ENCODE measurements around the gene DOCK10.

DNA sequence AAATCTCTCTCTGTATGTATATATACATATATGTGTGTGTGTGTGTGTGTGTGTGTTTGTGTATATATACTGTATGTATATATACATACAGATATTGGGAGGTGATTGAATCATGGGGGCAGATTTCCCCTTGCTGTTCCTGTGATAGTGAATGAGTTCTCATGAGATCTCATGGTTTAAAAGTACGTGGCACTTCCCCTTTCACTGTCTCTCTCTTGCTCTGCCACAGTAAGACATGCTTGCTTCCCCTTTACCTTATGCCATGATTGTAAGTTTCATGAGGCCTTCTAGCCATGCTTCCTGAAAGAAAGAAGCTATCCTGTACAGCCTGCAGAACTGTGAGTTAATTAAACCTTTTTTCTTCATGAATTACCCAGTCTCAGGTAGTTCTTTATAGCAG lies 307.3 kb downstream of the DOCK10 start:
- TF ChIP-seq POLR2A (IDR thresholded peaks at IDR 0.05) (no peak), EP300 (IDR thresholded peaks at IDR 0.05) (no peak)
- TF ChIP-seq, protein P1, sequence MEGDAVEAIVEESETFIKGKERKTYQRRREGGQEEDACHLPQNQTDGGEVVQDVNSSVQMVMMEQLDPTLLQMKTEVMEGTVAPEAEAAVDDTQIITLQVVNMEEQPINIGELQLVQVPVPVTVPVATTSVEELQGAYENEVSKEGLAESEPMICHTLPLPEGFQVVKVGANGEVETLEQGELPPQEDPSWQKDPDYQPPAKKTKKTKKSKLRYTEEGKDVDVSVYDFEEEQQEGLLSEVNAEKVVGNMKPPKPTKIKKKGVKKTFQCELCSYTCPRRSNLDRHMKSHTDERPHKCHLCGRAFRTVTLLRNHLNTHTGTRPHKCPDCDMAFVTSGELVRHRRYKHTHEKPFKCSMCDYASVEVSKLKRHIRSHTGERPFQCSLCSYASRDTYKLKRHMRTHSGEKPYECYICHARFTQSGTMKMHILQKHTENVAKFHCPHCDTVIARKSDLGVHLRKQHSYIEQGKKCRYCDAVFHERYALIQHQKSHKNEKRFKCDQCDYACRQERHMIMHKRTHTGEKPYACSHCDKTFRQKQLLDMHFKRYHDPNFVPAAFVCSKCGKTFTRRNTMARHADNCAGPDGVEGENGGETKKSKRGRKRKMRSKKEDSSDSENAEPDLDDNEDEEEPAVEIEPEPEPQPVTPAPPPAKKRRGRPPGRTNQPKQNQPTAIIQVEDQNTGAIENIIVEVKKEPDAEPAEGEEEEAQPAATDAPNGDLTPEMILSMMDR (IDR thresholded peaks at IDR 0.05), result no peak
